Adrenal gland (tissue), 12 donors: ENCODE measurements around the gene ZNF469. TPM values are rescaled to one million over a fixed set of nuclear protein-coding genes. Genes with fewer than 3 reads are reported as not detected.

Experiments
- DNase-seq, 7 donors: peaks; one replicate each; pipeline ENCODE4 v3.0.0-alpha.2; 2019 to 2020
- H3K27ac ChIP-seq, 5 donors: fragments of 200-600 bp; sonication (generic) in 4 of 5; 1 replicate in 3 of 5; 2 replicates in 2 of 5; pipeline versions ENCODE4 v1.5.1 to v1.8.0; 2016 to 2020; ENCODE audit warnings: mild to moderate bottlenecking in 1 of 5
- H3K27me3 ChIP-seq: fragments of 200-600 bp; 2 replicates; pipeline ENCODE4 v1.8.0; 2021
- H3K36me3 ChIP-seq, 2 donors: fragments of 200-600 bp; replicated peaks in 1 of 2; 1 replicate in 1 of 2; 2 replicates in 1 of 2; pipeline versions ENCODE4 v1.5.1 to v1.8.0; 2018 to 2022
- H3K4me1 ChIP-seq, 2 donors: fragments of 200-600 bp; replicated peaks in 1 of 2; 1 replicate in 1 of 2; 2 replicates in 1 of 2; pipeline versions ENCODE4 v1.5.1 to v1.8.0; 2018 to 2021
- H3K4me3 ChIP-seq, 4 donors: fragments of 200-600 bp; sonication (generic) in 3 of 4; one replicate each; pipeline ENCODE4 v1.5.1; 2016 to 2018
- H3K9me3 ChIP-seq, 3 donors: fragments of 200-600 bp; sonication (generic) in 1 of 3; replicated peaks in 1 of 3; 1 replicate in 2 of 3; 2 replicates in 1 of 3; pipeline versions ENCODE4 v1.5.1 to v1.8.0; 2016 to 2021
- CTCF ChIP-seq, 6 experiments: fragments of 450-650 bp in 4 of 6; fragments of 200-600 bp in 2 of 6; sonication (generic) in 1 of 6; IDR thresholded peaks; 1 replicate in 5 of 6; 2 replicates in 1 of 6; pipeline versions ENCODE4 v1.5.1 to v1.8.0; 2016 to 2021; ENCODE audit warnings: antibody characterized with exemption in 6 of 6, mild to moderate bottlenecking in 2 of 6, moderate library complexity in 1 of 6
- POLR2A ChIP-seq, 2 donors: fragments of 450-650 bp; IDR thresholded peaks; one replicate each; pipeline ENCODE4 v1.6.1; 2017; ENCODE audit warnings: antibody characterized with exemption in 2 of 2, mild to moderate bottlenecking in 2 of 2, moderate library complexity in 1 of 2
- WGBS, 4 donors: extraction: QIAGEN DNeasy Blood & Tissue Kit in 2 of 4; methylation state at CpG; one replicate each; pipeline versions ENCODE4 v1.1.5 to v1.1.7; 2013 to 2017; 5-methylcytosine and 5-hydroxymethylcytosine counted together
- intact Hi-C, 2 donors: fragments of 100-400 bp; cut with DNase I; formaldehyde crosslinking; loops; one replicate each; pipeline versions ENCODE4 v1.14.1 to v1.15.0; 2022 to 2023
- polyA plus RNA-seq, 3 donors: library from polyadenylated mRNA; stranded (reverse); fragments of 200-250 nt in 2 of 3; fragments of 350-450 nt in 1 of 3; fragmentation: Illumina TruSeq in 1 of 3; extraction: RNeasy Lipid Tissue Mini Kit (QIAGEN cat#74804) in 1 of 3; gene quantifications; one replicate each; pipeline ENCODE4 v1.2.3, GENCODE V29; 2013 to 2014
- total RNA-seq, 9 donors: library from RNA; depleted of rRNA in 4 of 9; stranded (reverse); fragments of >200 nt in 4 of 9; fragments of 120-200 nt in 1 of 9; fragmentation: NEBNext Ultra II Directional in 1 of 9; extraction: Animal tissue kit (Norgen Biotek cat#: 25700) in 1 of 9; gene quantifications; one replicate each; pipeline versions ENCODE4 v1.1.0 to v1.2.4, GENCODE V29; 2013 to 2023
- donor health status: healthy with polysubstance abuse.
- donor health status: Bipolar disorder and iron deficiency.
- donor health status: DM: yes; HTN: yes; CAD: no.
- donor health status: DM: no; HTN: no; CAD: no.
- donor health status: DM: no; HTN: no; CAD: no.
- donor health status: DM: yes; HTN: yes; CAD: no.

ZNF469 gene
- total and polyA plus RNA-seq, 12 donors, result 0.18 to 5.7 (median 1.9) TPM

- Histone ChIP-seq H3K4me1 (no peaks in the 10 kb centered on the region), H3K27ac (no peak overlapping the region), H3K36me3 (no peaks in the 10 kb centered on the region), H3K4me3 (no peak overlapping the region), H3K27me3 (no peaks in the 10 kb centered on the region), H3K9me3 (no peaks in the 10 kb centered on the region)
- TF ChIP-seq CTCF (IDR thresholded peaks at IDR 0.05), result no peak
- TF ChIP-seq POLR2A (IDR thresholded peaks at IDR 0.05), result no peak
- no peak for DNase-seq
- WGBS, 4 donors, result 82 to 94% (median 87%) methylated on average over 5 to 6 of the region's 6 CpGs
- intact Hi-C loops, result no loop called here
These were observed 27.7 kb upstream of the ZNF469 start for GRCh38 chr16:88355093-88355388.

- 90 to 96% (median 94%) methylated on average over 22 to 28 of the region's 28 CpGs for WGBS, 4 donors
- no peaks in the 10 kb centered on the region for H3K36me3 ChIP-seq
- TF ChIP-seq POLR2A (IDR thresholded peaks at IDR 0.05) (no peak), CTCF (IDR thresholded peaks at IDR 0.05) (no peak)
- no peaks in the 10 kb centered on the region for H3K4me1 ChIP-seq
- H3K27ac ChIP-seq, result no peak overlapping the region
- DNase-seq, result no peak
- no peak overlapping the region for H3K4me3 ChIP-seq
- H3K9me3 ChIP-seq, result no peaks in the 10 kb centered on the region
- H3K27me3 ChIP-seq, result no peaks in the 10 kb centered on the region
- intact Hi-C loops, result no loop called here
These were observed 27.2 kb upstream of the ZNF469 start for GRCh38 chr16:88355389-88356123.

GRCh38 chr16:88356124-88356726, 26.5 kb upstream of the ZNF469 start:
- TF ChIP-seq CTCF (IDR thresholded peaks at IDR 0.05) (no peak), POLR2A (IDR thresholded peaks at IDR 0.05) (no peak)
- Histone ChIP-seq H3K4me1 (no peaks in the 10 kb centered on the region), H3K9me3 (no peaks in the 10 kb centered on the region), H3K27ac (no peak overlapping the region), H3K36me3 (no peaks in the 10 kb centered on the region), H3K27me3 (no peaks in the 10 kb centered on the region), H3K4me3 (no peak overlapping the region)
- intact Hi-C loops, result no loop called here
- no peak for DNase-seq
- 61 to 79% (median 73%) methylated on average over 8 to 15 of the region's 15 CpGs for WGBS, 4 donors

- Histone ChIP-seq H3K36me3 (no peaks in the 10 kb centered on the region), H3K4me1 (no peaks in the 10 kb centered on the region), H3K9me3 (no peaks in the 10 kb centered on the region), H3K27me3 (no peaks in the 10 kb centered on the region), H3K27ac (no peak overlapping the region), H3K4me3 (no peak overlapping the region)
- WGBS, 4 donors, result 68 to 90% (median 86%) methylated on average over 3 to 13 of the region's 13 CpGs
- no peak for DNase-seq
- no peak for TF ChIP-seq CTCF (IDR thresholded peaks at IDR 0.05)
- TF ChIP-seq POLR2A (IDR thresholded peaks at IDR 0.05), result no peak
- intact Hi-C loops, result no loop called here
These were observed 26.0 kb upstream of the ZNF469 start for GRCh38 chr16:88356727-88357199.
